Hematopoietic multipotent progenitor cell (in vitro differentiated cells): ENCODE measurements around the gene ANKRD17. TPM values are rescaled to one million over a fixed set of nuclear protein-coding genes. Genes with fewer than 3 reads are reported as not detected.
"Not testable (repeated sequence)": the region's sequence is repeated elsewhere in the genome, so short reads cannot be mapped to it uniquely, and the experiment has no call there.

Source experiments
- DNase-seq, 3 donors: peaks; one replicate each; pipeline ENCODE4 v3.0.0-alpha.2; 2011 to 2015; ENCODE audit warnings: low read depth in 2 of 3, low spot score in 2 of 3
- total RNA-seq: library from RNA; depleted of rRNA; stranded (reverse); fragments of >200 nt; gene quantifications from one replicate; pipeline ENCODE4 v1.2.3, GENCODE V29; 2012

ANKRD17 gene
- total RNA-seq, 1 donor: 58.4 TPM

DNA sequence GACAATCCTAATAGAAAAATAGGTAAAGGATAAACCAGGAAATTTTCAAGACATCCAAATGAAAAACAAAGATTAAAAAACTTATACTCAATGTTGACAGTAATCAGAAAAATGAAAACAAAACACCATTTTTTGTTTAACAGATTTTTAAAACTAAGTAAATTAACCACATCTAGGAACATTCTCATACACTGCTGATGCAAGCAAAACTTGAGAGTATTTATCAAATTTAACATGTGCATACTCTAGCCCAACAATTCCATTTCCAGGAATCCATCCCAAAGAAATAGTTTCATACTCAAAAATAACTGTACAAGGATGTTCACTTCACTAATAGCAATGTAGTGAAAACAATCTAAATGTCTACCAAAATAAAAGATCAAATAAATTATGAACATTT is 11.5 kb downstream of the ANKRD17 start:
- no peak for DNase-seq

GRCh38 chr4:73245955-73246354 is 12.6 kb downstream of the ANKRD17 start:
- no peak for DNase-seq

DNA sequence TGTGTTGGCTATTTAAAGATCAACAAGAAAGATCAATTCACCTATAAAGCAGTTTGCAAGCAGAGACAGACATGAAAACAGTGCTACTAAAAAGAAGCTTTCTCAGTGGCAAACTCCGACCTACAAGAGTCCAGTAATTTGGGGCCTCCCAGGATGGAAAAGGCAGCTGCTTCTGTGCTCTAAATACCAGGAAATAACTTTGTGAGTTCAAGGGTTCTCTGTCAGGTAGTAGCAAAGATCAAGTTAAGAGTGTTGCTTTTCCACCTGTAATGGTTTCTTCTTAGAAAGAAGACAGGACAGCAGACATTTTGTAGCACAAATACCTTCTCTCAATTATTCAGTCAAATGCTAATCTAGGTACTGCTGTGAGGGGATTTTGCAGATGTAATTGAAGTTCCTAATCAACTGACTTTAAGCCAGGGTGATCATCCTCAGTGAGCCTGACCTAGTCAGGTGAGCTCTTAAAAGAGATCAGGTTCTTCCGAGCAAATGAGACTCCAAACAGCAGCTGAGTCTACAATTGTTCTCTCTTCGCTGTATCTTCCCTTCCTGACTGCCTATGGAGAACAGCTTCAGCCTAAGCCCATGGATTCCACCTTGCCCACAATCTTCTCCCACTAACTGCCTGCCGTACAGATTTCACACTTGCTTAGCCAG is 13.5 kb downstream of the ANKRD17 start:
- DNase-seq: no peak

GRCh38 chr4:73237044-73237443 is 21.6 kb downstream of the ANKRD17 start:
- DNase-seq: no peak

DNA sequence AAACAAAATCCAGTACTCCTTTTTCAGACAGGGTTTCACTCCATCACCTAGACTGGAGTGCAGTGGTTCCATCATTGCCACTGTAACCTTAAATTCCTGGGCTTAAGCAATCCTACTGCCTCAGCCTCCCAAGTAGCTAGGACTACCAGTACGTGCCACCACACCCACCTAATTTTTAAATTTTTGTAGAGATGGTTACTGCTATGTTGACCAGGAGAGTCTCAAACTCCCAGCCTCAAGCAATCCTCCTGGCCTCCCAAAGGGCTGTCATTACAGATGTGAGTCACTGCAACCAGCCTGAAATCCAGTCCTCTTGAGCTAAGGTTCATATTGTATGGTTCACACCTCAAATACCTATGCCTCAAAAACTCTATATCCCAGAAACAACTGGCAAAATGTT is 22.4 kb downstream of the ANKRD17 start:
- DNase-seq: no peak

DNA sequence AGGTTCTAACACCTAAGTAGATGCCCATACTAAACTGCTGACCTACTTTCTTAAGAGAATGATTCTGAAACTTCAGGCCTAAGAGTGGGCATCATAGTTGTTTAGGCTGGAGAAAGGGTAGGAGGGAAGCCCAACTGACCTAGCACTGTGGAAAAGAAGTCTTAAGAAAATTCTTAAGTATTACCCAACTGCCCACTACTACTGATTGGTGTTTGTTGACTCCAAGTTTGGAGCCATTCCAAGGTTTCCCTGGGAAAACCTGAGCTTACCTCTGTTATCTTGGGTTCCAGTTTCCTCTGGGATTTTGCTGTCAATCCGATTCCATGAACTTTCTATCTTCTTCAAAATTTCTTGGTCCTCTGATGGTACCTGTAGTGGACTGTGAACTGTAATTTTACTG is 23.9 kb downstream of the ANKRD17 start:
- DNase-seq: no peak

- DNase-seq: no peak
Observed at GRCh38 chr4:73231518-73232487, 26.8 kb downstream of the ANKRD17 start.

DNA sequence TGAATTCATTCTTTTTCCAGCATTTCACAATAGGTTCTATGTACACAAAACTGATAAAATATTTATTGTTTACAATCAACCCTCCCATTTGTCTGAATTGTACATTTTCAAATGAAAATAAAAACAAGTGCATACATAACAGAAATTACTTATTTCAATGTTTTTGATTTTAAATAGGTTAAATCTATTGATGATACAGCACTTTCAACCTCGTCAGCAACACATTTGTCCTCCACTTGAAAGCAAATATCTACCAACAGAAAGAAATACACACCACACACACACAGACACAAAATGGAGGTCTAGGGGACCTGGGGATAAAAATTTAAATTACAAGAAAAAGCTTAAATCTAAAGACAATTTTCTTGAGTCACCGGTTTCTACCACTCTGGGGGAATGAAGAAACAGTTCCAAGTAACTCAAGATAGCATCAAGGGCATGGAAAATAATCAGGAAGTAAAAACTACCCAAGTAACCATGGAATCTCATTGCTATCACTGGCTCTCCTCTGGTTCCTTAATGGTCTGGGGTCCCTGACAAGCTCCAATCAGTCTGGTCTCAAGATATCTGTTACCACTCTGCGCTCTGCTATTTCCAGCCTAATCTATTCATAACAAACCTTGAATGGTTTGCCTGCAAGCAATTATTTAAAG is 27.6 kb downstream of the ANKRD17 start:
- DNase-seq: no peak

GRCh38 chr4:73228800-73229199 is 29.8 kb downstream of the ANKRD17 start:
- not testable (repeated sequence) for DNase-seq

DNA sequence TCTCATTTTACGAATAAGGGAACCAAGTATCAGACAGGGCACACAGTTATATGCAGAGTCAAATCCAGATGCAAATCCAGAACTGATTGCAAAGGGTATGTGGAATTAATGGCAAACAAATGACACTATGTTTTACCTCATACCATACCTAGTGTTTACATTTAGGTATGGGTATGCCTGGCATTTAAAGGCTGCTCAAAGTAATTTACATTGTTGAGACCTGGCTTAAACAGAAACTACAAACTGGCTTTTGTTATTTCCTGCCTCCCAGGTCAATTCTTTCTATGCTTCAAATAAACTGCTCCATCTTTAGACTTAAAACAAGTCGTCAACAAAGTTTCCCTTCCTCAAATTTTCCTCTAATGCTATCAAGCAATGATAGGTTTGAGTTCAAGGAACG is 33.7 kb downstream of the ANKRD17 start:
- DNase-seq: no peak

GRCh38 chr4:73223258-73223650 is 35.3 kb downstream of the ANKRD17 start:
- DNase-seq: no peak

- peak; percentile 57 to 96 (median 89) for DNase-seq
Observed at GRCh38 chr4:73222466-73223257, 35.9 kb downstream of the ANKRD17 start.

- no peak for DNase-seq
Observed at GRCh38 chr4:73221734-73222133, 36.9 kb downstream of the ANKRD17 start.

DNA sequence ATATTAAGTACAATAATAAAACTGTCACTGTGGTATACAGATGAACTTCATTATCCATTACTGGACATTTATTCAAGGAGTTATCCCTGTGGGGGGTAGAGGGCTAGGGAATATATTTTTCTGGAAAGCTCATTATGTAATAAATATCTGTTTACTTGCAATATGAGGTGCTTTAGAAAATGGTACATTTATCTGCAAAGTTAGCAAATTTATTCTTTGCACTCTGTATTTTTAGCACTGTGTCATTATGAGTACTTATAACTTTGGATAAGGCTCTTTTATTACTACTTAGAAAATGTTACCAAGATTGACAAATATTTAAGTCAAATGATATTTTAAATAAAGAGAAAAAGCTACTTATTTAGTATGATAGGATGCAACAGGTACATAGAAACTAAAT is 37.8 kb downstream of the ANKRD17 start:
- DNase-seq: no peak

- no peak for DNase-seq
Observed at GRCh38 chr4:73213916-73214653, 44.5 kb downstream of the ANKRD17 start.

- DNase-seq: no peak
Observed at GRCh38 chr4:73212982-73213730, 45.4 kb downstream of the ANKRD17 start.

DNA sequence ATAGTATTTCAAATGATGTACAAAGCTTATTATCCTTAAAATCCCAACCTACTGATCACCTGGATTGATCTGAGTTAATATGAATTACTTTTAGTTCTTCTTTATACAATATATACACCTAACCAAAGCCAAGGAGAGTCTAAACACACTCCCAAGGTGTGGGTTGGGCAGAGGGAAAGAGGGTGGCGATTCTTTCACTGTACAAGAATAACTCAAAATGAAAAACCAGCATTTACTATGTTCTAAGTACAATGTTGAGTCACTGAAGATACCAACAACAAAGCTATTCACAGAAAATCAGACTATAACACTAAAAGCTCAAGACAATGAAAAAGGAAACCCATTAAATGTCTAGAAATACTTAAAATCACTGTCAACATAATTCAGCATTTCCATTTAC is 46.6 kb downstream of the ANKRD17 start:
- no peak for DNase-seq

GRCh38 chr4:73208376-73208775 is 50.2 kb downstream of the ANKRD17 start:
- no peak for DNase-seq

DNA sequence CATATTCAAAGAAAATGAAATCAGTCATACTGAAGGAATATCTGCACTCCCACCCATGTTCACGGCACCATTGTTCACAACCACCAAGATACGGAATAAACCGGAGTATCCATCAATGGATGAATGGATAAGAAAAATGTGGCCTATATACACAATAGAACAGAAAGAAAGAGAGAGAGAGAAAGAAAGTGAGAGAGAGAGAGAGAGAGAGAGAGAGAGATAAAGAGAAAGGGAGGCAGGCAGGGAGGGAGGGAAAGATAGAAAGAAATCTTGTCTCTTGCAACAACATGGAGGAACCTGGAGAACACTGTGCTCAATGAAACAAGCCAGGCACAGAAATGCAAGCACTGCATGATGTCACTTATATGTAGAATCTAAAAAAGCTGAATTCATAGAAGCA is 52.4 kb downstream of the ANKRD17 start:
- no peak for DNase-seq
